Dedifferentiated amniotic fluid mesenchymal stem cell (primary cell): ENCODE data around the gene KIAA1958.
"Not testable (repeated sequence)": the region's sequence is repeated elsewhere in the genome, so short reads cannot be mapped to it uniquely, and the experiment has no call there.

Experiments
- DNase-seq: peaks from one replicate; pipeline ENCODE4 v3.0.0-alpha.2; 2016; ENCODE audit errors: extremely low spot score

The KIAA1958 gene

DNA sequence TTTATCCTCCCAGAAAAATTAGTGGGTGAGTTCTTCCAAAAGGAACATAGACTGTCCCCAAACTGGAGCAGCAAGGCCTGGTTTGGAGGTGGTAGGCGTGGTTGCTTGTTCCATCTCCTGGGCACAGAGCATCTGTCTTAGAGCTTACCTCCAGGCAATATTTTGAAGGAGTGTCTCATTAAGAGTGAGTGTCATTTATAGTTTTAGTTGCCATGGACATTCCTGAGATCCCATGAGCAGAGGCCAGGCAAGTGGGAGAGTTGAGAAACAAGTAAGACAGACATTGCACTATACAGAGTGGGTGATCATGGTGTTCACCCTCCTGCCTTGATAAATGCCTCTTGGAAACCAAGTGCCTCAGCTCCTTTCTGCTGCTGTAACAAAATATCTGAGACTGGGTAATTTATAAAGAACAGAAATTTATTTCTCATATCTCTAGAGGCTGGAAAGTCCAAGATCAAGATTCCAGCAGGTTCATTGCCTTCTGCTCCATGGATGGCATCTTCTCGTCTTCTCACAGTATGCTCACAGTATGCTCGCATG is 68.5 kb downstream of the KIAA1958 start:
- DNase-seq, result no peak

DNA sequence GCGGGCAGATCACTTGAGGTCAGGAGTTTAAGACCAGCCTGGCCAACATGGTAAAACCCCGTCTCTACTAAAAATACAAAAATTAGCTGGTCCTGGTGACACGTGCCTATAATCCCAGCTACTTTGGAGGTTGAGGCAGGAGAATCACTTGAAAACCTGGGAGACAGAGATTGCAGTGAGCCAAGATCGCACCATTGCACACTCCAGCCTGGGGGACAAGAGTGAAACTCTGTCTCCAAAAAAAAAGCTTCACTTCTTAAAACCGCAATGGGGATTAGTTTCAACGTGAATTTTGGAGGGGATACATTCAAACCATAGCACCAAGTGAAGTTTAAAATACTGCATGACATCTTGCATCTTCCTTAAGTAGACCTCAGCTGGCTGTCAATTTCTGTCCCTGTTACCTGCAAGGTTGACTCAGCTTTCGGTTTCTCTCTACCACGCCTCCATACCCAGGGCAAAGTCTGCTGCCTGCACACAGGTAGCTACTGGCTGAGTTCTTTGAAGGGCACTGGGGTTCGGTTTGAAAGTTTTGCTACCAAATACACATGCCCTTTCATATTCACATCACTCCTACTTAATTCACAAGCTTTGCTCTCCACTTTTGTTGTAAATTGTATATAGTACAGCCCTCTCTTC is 69.3 kb downstream of the KIAA1958 start:
- DNase-seq, result no peak

DNA sequence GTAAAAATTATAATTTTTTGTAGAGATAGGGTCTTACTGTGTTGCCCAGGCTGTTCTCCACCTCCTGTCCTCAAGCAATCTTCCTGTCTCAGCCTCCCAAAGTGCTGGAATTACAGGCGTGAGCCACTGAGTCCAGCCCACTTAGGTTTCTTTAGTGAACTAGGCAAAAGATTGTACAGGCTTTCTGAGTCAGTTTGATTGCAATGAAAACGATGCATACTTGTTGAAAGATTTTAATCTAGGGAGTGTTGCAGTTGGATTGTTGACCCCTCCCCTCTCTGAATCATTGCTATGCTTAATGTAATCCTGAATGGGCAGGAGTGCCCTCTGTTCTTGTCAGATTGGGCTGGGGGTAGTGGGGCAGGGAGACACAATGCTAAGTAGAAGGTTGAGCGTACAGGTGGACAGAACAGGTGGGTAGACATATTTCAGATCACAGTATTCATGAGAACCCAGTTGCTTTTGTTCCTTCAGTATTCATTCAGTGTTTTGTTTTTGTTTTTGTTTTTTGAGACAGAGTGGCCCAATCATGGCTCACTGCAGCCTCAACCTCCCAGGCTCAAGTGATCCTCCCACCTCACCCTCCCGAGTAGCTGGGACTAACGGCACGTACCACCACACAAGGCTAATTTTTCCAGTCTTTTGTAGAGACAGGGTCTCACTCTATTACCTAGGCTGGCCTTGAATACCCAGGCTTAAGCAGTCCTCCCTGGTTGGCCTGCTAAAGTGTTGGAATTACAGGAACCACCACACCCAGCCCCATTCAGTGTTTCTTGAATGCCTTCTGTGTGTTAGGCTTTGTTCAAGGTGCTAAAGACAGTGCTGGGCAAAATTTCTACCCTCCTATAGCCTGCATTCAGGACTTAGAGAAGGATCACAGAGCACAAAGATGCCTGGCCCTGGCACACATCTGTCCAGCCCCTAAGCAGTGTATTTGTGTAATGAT is 70.1 kb downstream of the KIAA1958 start:
- DNase-seq, result peak; percentile 81

DNA sequence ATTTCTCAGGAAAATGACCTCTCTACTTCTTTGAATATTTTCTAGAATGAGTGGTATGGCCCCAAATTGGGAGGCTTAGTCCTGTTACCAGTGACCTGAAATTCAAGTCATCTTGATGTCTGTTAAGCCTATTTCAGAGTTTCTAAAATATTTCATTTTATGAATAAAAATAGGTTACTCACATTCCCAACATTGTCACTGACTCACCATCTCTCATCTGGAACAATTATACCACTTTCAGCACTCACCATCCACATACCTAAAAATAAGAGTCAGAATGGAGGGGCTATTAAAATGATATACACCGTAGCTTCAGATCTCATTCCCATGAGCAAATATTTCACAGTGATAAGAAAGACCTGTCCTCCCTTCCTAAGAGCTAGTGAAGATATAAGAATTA is 71.8 kb downstream of the KIAA1958 start:
- DNase-seq, result peak; percentile 37

DNA sequence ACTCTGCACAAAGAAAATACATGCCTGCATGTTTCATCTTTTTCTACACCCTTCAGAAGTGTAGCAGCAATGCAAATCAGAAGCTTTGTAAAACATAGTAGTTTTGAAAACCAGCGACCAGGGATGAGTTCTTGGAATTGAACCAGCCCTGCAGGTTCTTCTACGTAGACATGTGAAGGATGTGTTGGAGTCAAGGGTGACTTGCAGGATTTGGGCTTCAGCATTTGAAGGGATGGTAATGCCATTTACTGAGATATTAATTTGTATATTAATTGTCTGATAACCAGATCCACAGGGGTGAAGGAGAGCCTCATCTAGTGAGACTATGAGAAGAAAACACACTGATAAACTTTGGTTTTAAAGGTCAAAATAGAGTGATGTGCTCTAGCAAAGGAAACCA is 72.4 kb downstream of the KIAA1958 start:
- DNase-seq, result no peak

DNA sequence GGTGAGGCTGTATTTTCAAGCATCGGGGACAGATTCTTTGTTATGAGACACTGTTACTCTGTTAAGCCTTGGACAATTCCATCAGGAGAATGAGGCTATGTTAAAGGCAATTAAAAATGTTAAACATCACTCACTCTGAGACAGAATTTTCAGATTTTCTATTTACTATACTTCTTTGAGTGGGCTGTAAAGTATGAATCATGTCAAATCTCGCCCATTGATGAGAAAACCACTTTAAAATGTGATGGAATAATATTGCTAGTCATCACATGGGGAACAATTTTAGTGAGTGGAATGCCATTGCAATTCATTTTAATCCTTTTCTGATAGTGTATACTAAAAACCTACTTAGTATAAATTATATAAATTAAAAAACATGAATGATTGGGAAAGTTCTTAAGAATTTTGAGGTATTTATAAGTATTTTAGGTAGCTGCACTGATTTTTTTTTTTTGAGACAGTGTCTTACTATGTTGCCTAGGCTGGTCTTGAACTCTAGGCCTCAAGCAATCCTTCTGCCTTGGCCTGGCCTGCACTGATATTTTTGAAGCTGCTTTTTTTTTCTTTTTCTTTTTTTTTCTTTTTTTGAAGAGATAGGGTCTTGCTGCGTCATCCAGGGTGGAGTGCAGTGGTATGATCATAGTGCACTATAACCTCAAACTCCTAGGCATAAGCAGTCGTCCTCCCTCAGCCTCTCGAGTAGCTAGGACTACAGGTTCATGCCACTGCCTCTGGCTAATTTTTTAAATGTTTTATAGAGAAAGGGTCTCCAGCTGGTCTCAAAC is 73.2 kb downstream of the KIAA1958 start:
- no peak for DNase-seq

DNA sequence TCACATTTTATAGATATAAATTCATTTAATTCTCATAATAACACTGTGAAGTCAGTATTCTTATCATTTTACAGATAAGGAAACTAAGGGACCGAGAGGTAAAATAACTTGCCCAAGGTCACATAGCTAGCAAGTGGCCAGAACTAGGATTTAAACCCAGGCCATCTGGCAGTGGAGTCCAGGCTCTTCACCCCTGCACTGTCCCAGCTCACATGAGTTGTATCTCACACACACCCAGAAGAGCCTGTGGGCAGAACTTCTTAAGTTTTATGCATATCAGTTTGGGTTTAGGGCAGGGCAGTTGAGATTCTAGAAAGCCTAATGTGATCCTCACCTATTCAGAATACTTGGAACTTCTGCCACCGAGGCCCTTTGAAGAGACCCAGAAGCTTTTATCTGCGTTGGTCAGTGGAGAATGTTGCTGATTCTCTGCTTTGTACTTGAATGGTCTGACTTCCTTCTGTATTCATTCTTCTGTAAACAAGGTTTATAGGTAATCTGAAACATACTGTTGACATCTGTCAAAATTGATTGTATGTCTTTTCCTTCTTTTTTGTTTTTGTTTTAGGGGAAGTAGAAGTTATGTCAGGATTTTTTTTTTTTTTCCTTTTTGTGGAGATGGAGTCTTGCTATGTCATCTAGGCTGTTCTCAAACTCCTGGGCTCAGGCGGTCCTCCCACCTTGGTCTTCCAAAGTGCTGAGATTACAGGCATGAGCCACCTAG is 75.8 kb downstream of the KIAA1958 start:
- no peak for DNase-seq

DNA sequence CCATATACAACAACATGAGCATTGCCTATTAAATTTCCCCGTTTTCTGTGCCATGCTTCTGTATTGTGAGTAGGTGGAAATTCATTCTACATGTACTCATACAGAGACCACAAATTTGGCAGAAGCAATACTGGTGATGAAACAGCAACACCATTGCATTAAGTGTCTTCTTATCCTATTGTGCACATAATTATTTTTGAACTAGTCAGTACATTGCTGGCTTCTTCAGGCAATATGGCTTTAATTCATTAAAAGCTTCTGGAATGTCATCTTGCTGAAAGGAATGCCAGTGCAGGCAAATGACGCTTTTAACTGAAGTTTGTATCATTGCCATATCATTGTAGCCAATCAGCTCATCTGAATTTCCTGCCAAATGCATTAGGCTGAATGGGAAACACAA is 82.6 kb downstream of the KIAA1958 start:
- peak; percentile 86 for DNase-seq

DNA sequence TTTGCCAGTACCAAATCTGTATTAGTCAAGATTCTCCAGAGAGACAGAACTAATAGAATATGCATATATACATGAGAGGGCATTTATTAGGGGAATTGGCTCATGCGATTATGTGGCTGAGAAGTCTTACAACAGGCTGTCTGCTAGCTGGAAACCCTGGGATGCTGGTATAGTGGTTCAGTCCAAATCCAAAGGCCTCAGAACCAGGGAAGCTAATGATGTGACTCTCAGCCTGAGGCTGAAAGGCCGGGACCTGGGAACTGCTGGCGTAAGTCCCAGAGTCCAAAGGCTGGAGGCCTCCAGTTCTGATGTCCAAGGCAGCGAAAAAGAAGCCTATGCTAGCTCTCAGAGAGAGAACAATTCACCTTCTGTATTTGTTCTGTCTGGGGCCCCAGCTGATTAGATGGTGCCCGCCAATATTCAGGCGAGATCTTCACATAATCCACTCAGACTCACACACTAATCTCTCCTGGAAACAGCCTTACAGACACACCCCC is 84.1 kb downstream of the KIAA1958 start:
- no peak for DNase-seq

DNA sequence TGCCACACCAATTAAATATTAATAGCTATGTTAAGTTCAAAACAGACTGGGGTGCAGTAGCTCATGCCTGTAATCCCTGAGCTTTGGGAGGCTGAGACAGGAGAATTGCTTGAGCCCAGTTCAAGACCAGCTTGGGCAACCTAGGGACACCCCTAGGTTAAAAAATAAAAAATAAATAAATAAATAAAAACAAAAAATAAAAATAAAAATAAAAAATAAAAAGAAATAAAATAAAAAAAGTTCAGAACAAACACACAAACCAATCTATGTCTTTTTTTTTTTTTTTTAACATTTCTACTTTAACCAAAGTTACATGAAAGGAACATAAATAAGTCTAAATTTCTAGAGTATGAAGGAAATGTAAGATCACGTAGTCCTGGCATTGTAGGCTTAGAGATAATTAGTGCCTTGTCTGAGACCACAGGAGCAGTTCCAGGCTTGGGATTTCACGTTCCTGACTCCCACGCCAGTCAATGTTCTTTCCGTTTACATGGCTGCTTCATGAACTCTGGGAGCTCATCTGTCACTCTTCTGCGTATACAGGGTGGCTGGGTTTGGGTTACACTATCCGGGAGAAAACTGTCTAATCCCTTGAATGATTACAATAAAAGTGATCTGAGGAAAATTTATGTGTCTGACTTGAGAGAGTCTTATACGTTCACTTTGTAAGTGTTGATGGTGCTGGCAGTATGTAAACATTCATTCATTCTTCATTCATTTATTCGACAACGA is 85.2 kb downstream of the KIAA1958 start:
- DNase-seq, result no peak

DNA sequence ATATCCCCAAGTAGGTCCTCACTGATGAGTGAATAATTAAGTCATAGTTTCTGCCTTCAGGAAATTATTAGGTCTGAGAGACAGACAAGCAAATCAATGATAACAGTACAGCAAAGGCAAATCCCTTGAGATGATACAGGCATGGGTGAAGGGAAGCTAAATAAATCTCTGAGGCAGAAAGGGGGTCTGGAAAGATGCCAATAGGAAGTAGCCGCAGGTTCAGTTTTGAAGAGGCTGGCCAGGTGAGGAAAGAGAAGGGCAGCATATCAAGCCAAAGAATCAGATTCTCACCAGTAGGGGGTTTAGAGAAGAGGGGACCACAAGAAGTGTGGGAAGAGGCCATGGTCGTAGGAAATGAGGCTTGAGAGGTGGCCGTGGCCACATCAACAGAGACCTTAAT is 85.8 kb downstream of the KIAA1958 start:
- DNase-seq, result no peak

DNA sequence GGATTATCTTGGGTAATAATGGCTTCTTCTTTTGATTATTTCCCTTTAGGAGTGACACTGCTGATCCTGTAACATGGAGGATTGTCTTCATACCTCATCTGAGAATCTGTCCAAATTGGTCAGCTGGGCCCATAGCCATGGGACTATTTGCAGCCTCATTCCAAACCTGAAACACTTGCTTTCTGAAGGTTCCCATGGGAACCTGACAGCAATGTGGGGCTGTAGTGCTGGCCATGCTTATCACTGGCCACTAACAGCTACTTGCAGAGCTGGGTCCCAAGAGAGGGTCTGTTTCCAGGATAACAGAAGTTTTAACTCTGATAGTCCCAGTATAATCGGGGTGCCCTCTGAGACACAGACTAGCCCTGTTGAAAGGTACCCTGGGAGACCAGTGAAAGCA is 87.4 kb downstream of the KIAA1958 start:
- no peak for DNase-seq

DNA sequence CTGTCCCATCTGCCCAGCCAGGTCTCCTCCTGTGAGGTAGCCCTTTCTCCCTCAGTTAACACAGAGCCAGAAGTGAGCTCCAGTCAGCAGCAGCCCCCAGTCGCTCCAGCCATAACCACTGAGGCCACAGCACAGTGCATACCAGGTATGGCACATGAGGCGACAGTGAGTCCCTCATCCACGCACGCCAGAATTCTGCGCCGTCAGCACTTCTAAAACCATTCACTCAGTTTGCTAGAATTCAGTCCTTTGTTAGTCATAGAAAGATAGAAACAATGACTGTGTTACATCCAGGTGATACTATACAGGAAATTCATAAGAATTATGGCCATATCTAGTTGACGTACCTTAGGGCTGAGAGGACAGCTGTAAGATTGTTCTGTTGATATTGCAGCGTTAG is 88.5 kb downstream of the KIAA1958 start:
- DNase-seq, result no peak

DNA sequence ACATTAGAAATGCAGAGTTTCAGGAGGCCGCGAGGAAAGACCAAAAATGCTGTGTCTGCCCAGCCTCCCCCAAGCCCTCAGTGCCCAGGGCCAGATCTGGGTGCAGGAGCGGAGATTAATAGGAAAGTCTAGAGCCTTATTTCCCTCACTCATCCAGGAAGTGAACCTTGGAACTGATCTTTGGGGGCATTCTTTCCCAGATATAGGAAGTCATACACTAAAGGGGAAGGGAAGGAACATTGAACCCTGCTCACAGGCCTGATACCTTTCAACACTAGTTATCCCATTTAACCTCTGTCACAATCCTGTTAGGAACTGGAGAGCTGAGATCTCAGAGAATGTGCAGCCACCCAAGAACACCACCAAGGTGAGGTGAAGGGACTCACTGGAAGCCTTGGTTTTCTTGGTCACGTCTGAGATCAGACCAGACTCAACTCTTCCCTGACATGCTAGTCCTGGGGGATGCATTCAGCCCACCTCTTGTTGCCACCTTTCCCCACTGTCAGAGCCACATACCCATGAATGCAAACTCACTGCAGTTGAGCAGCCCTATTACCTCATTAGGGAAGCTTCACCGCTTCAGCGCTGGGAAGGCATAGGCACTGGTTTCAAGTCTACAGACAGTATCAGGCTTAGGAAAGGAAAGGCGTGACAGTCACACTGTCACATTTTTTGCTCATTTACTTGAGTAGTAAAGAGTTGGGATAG is 95.0 kb downstream of the KIAA1958 start:
- DNase-seq, result no peak

DNA sequence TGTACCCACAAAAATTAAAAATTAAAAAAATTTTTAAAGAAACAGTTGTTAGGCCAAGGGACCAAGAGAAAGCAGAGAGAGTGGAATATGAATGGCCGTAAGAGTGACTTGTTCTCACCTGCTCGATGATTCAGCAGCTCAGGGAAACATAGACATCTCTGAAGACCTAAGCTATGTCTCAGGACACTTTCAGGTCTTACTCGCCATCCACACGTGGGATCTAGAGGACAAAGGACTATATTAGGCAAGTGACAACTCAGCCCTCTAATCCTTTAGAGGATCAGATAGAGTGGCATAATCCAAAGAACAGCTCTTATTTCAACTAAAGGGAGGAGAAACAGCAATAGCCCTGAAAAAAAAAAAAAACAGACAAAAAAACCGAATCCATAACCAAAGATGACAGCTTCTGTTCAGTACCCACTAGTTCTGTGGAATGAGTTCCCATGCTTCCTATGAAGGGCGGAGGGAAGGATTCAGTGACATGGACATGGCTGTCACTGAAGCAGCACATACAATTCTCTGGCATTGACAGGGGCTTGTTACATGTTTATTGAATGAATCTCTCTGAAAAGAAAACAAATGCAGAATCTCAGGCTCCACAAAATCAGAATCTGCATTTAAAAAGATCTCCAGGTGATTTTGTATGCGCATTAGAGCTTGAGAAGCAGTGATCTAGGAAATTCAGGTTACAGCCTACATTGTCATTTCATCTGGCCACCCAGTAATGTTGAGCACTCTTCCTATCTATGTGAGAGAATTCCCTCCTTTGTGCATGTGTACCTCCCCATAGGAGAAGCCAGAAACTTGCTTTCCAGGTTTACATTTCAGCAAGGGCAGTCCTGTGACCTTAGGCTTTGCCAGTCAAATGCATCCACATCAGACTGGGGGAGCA is 96.0 kb downstream of the KIAA1958 start:
- DNase-seq, result no peak

DNA sequence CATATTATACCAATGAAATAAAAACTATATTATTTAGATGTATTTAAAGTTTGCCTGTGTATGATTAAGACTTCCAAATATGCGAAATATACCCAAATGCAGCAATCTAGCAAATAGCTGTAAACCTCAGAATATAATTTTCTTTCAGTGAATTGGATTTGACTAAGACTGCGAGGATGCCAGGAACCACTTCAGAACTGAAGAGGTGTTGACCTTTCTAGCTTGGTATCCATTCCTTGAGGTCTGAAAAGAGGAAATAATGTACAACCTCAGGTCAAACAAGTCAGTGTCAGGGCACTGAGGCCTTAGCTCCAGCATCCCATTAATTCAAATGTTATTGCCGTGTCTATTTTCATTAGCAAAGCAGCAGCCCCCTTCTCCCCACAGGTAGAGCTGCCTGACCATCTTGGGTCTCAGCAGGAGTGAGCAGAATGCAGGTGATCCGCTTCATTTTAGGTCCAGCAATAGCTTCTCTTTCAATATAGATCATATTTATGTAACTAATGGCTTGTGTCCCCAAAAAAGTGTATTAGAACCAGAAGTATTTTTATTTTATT is 100.0 kb downstream of the KIAA1958 start:
- DNase-seq, result no peak

DNA sequence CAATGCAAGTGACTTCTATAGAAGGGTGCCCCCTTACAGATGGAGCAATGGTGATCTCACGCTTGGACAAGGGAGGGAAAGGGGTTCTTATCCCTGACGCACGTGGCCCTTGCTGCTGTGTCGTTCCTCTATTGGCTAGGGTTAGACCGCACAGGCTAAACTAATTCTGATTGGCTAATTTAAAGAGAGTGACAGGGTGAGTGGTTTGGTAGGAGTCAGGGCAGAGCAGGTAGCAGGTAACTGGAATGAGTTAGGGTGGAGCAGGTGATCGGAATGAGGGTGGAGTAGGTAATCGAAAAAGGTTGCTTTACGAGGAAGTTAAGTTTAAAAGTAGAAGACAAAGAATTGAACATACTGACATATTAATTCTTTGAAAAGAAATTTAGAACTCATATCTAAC is 105.2 kb downstream of the KIAA1958 start:
- not testable (repeated sequence) for DNase-seq

DNA sequence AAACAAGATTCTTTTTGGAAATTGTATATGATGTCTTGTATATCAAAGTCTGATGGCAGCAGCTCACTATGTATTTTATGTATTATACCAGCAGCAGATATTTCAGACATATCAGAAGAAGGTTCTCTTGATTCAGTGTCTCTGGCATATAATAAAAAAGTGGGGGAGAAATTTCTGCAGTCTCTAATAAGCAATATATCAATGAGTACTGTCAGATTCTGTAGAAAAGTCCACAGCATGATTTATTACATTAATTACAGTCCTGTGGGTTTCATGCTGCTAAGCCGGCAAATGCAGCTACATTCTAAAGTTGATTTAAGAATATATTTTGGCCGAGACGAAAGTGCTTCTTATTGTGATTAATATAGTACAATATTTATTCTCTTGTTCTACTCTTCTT is 113.1 kb downstream of the KIAA1958 start:
- no peak for DNase-seq

DNA sequence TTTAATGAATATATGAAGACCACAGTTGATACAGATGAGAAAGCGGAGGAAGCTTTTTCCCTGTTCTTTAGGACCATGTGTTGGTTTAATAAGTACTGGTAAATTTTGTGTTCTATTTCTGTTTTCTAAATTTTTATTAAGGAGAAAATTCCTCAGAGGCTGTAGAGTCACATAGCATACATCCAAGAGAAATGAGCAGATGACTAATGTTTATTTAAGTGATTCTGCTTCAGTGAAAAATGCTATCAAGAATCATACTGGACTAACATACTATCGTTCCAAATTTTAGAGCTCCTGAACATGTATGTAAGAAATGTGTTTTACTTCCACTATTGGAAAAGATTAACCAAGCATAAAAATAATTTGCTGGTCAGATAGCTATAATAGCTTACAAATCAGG is 115.0 kb downstream of the KIAA1958 start:
- DNase-seq, result peak; percentile 52
